Measurements from ENCODE around the gene ZSWIM3.

Gene ZSWIM3

DNA sequence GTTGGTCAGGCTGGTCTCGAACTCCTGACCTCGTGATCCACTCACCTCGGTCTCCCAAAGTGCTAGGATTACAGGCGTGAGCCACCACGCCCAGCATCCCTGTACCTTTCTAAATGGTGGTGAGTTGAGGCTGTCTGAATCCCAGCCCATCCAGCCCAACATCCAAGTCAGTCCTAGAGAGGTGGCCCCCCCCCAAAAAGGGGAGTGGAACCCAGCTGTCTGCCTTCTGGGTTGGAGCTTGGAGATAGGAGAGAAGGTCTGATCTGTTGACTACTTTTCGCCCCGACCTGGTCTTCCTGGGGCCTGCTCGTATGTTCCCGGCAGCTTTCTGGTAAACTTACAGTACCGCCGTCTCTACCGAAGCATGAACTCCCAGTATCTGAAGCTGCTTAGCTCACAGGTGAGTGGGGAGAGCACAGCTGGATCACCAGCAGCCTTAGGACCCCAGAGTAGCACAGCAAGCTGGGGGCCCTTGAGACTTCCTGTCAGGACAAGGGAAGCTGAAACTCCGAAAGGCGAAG, 39.3 kb downstream of the ZSWIM3 start:
- Histone ChIP-seq H3F3A (ENCODE audit: control insufficient read depth, insufficient read depth) (no peaks in the 10 kb centered on the region), H3K9me3 (ENCODE audit: control insufficient read depth, insufficient read depth, low read length) (no peaks in the 10 kb centered on the region), H3K27ac (ENCODE audit: low read depth, low read length) (no peak overlapping the region), H3K4me3 (ENCODE audit: low read length) (no peak overlapping the region), H3K36me3 (ENCODE audit: control insufficient read depth, low read length) (no peaks in the 10 kb centered on the region), H3K4me2 (ENCODE audit: low read length) (no peak overlapping the region), H3K27me3 (ENCODE audit: control insufficient read depth, low read length) (no peaks in the 10 kb centered on the region), H4K20me1 (ENCODE audit: control insufficient read depth, insufficient read depth, low read depth, low read length) (no peaks in the 10 kb centered on the region), H3K9me2 (replicated peaks; ENCODE audit: control insufficient read depth, low read length) (no peaks in the 10 kb centered on the region), H3K79me2 (ENCODE audit: control insufficient read depth, low read length) (no peaks in the 10 kb centered on the region), H3K4me1 (ENCODE audit: control insufficient read depth, low read length) (peaks cover 11% of the 10 kb centered on the region)
- no peak for TF ChIP-seq EZH2phosphoT487 (IDR thresholded peaks at IDR 0.05; ENCODE audit: borderline replicate concordance, low read length)
- TF ChIP-seq CTCF (IDR thresholded peaks at IDR 0.05; ENCODE audit: low read depth, low read length, poor library complexity, severe bottlenecking) = no peak

DNA sequence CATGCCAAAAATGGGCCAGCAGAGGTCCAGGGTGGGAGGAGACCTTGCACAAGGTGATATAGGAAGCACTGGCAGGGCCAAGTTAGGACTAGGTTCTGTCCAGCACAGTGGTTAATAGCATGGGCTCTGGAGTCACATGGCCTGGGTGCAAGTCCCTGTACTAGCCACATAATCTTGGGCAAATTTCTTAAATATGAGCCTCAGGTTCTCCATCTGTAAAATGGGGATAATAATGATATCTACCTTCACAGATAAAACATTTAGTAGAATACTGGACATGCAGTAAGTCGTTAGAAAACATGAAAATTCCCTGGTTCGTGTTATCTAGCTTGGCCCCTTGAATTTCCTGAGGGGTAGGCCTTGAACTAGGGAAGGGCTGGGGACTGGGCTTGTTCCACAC, 39.9 kb downstream of the ZSWIM3 start:
- Histone ChIP-seq H3K9me2 (replicated peaks; ENCODE audit: control insufficient read depth, low read length) (no peaks in the 10 kb centered on the region), H3K27ac (ENCODE audit: low read depth, low read length) (no peak overlapping the region), H3K4me2 (ENCODE audit: low read length) (no peak overlapping the region), H3K4me3 (ENCODE audit: low read length) (no peak overlapping the region), H3K79me2 (ENCODE audit: control insufficient read depth, low read length) (no peaks in the 10 kb centered on the region), H3K9me3 (ENCODE audit: control insufficient read depth, insufficient read depth, low read length) (no peaks in the 10 kb centered on the region), H3K36me3 (ENCODE audit: control insufficient read depth, low read length) (no peaks in the 10 kb centered on the region), H3F3A (ENCODE audit: control insufficient read depth, insufficient read depth) (no peaks in the 10 kb centered on the region), H3K4me1 (ENCODE audit: control insufficient read depth, low read length) (peaks cover 7% of the 10 kb centered on the region), H4K20me1 (ENCODE audit: control insufficient read depth, insufficient read depth, low read depth, low read length) (no peaks in the 10 kb centered on the region), H3K27me3 (ENCODE audit: control insufficient read depth, low read length) (no peaks in the 10 kb centered on the region)
- TF ChIP-seq EZH2phosphoT487 (IDR thresholded peaks at IDR 0.05; ENCODE audit: borderline replicate concordance, low read length) (no peak), CTCF (IDR thresholded peaks at IDR 0.05; ENCODE audit: low read depth, low read length, poor library complexity, severe bottlenecking) (no peak)

DNA sequence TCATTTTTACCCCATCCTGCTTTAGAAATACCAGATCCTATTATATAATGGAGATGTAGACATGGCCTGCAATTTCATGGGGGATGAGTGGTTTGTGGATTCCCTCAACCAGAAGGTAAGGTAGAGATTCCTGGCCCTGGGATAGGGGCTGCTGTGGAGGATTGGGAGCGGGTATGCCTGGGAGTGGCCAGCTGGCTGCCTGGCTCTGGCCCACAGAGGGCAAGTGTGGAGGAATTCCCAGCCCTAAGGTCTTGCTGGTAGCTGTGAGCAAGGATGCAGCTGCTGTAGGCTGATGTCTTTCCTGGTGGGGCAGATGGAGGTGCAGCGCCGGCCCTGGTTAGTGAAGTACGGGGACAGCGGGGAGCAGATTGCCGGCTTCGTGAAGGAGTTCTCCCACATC, 40.3 kb downstream of the ZSWIM3 start:
- Histone ChIP-seq H3K4me2 (ENCODE audit: low read length) (no peak overlapping the region), H3K36me3 (ENCODE audit: control insufficient read depth, low read length) (no peaks in the 10 kb centered on the region), H4K20me1 (ENCODE audit: control insufficient read depth, insufficient read depth, low read depth, low read length) (no peaks in the 10 kb centered on the region), H3K4me3 (ENCODE audit: low read length) (no peak overlapping the region), H3K79me2 (ENCODE audit: control insufficient read depth, low read length) (no peaks in the 10 kb centered on the region), H3K27me3 (ENCODE audit: control insufficient read depth, low read length) (no peaks in the 10 kb centered on the region), H3K27ac (ENCODE audit: low read depth, low read length) (no peak overlapping the region), H3K9me3 (ENCODE audit: control insufficient read depth, insufficient read depth, low read length) (no peaks in the 10 kb centered on the region), H3K9me2 (replicated peaks; ENCODE audit: control insufficient read depth, low read length) (no peaks in the 10 kb centered on the region), H3K4me1 (ENCODE audit: control insufficient read depth, low read length) (peaks cover 8% of the 10 kb centered on the region), H3F3A (ENCODE audit: control insufficient read depth, insufficient read depth) (no peaks in the 10 kb centered on the region)
- TF ChIP-seq CTCF (IDR thresholded peaks at IDR 0.05; ENCODE audit: low read depth, low read length, poor library complexity, severe bottlenecking) = no peak
- TF ChIP-seq EZH2phosphoT487 (IDR thresholded peaks at IDR 0.05; ENCODE audit: borderline replicate concordance, low read length) = no peak

Measured in DOHH2 (cell line).